Measurements from ENCODE around the gene KLRC4.
A peak's percentile ranks its signal among the peaks of the same experiment; 100 is the strongest.
"Not testable (repeated sequence)": the region's sequence is repeated elsewhere in the genome, so short reads cannot be mapped to it uniquely, and the experiment has no call there.

KLRC4 gene

GRCh38 chr12:10374624-10375018 lies 34.9 kb downstream of the KLRC4 start:
- no peaks in the 10 kb centered on the region for H3K27me3 ChIP-seq (ENCODE audit: insufficient read depth, poor library complexity, severe bottlenecking)
- no peak for DNase-seq (ENCODE audit: low spot score)
- no peak overlapping the region for H3K4me3 ChIP-seq (ENCODE audit: severe bottlenecking)
- peaks cover 12% of the 10 kb centered on the region for H3K4me1 ChIP-seq (ENCODE audit: insufficient read depth, poor library complexity, severe bottlenecking)
- no peak overlapping the region for H3K27ac ChIP-seq (ENCODE audit: poor library complexity, severe bottlenecking)
- no peak for ATAC-seq (ENCODE audit: low read depth)
- H3K36me3 ChIP-seq (ENCODE audit: low read depth) = no peaks in the 10 kb centered on the region
- TF ChIP-seq CTCF (IDR thresholded peaks at IDR 0.05; ENCODE audit: poor library complexity, severe bottlenecking) = no peak
- H3K9me3 ChIP-seq (ENCODE audit: severe bottlenecking) = no peaks in the 10 kb centered on the region

GRCh38 chr12:10372559-10372958 lies 37.0 kb downstream of the KLRC4 start:
- Histone ChIP-seq H3K27ac (ENCODE audit: poor library complexity, severe bottlenecking) (peak overlapping the region; percentile 21), H3K4me1 (ENCODE audit: insufficient read depth, poor library complexity, severe bottlenecking) (peaks cover 12% of the 10 kb centered on the region), H3K9me3 (ENCODE audit: severe bottlenecking) (no peaks in the 10 kb centered on the region), H3K36me3 (ENCODE audit: low read depth) (no peaks in the 10 kb centered on the region), H3K27me3 (ENCODE audit: insufficient read depth, poor library complexity, severe bottlenecking) (no peaks in the 10 kb centered on the region), H3K4me3 (ENCODE audit: severe bottlenecking) (no peak overlapping the region)
- no peak for ATAC-seq (ENCODE audit: low read depth)
- no peak for TF ChIP-seq CTCF (IDR thresholded peaks at IDR 0.05; ENCODE audit: poor library complexity, severe bottlenecking)
- no peak for DNase-seq (ENCODE audit: low spot score)

GRCh38 chr12:10371893-10372535 lies 37.5 kb downstream of the KLRC4 start:
- not testable (repeated sequence) for H3K9me3 ChIP-seq (ENCODE audit: severe bottlenecking); H3K4me3 ChIP-seq (ENCODE audit: severe bottlenecking); H3K27me3 ChIP-seq (ENCODE audit: insufficient read depth, poor library complexity, severe bottlenecking); ATAC-seq (ENCODE audit: low read depth); H3K36me3 ChIP-seq (ENCODE audit: low read depth); DNase-seq (ENCODE audit: low spot score)
- H3K4me1 ChIP-seq (ENCODE audit: insufficient read depth, poor library complexity, severe bottlenecking) = peaks cover 12% of the 10 kb centered on the region
- peak overlapping the region; percentile 21 for H3K27ac ChIP-seq (ENCODE audit: poor library complexity, severe bottlenecking)

- no peak for TF ChIP-seq CTCF (IDR thresholded peaks at IDR 0.05; ENCODE audit: poor library complexity, severe bottlenecking)
- no peak overlapping the region for H3K27ac ChIP-seq (ENCODE audit: poor library complexity, severe bottlenecking)
- peaks cover 16% of the 10 kb centered on the region for H3K4me1 ChIP-seq (ENCODE audit: insufficient read depth, poor library complexity, severe bottlenecking)
- no peak overlapping the region for H3K4me3 ChIP-seq (ENCODE audit: severe bottlenecking)
- DNase-seq (ENCODE audit: low spot score) (no peak), ATAC-seq (ENCODE audit: low read depth) (no peak)
- H3K27me3 ChIP-seq (ENCODE audit: insufficient read depth, poor library complexity, severe bottlenecking) = no peaks in the 10 kb centered on the region
- no peaks in the 10 kb centered on the region for H3K36me3 ChIP-seq (ENCODE audit: low read depth)
- no peaks in the 10 kb centered on the region for H3K9me3 ChIP-seq (ENCODE audit: severe bottlenecking)
Measured at GRCh38 chr12:10369557-10370415, 39.8 kb downstream of the KLRC4 start.

- no peak overlapping the region for H3K4me3 ChIP-seq (ENCODE audit: severe bottlenecking)
- H3K4me1 ChIP-seq (ENCODE audit: insufficient read depth, poor library complexity, severe bottlenecking) = peaks cover 16% of the 10 kb centered on the region
- no peaks in the 10 kb centered on the region for H3K9me3 ChIP-seq (ENCODE audit: severe bottlenecking)
- DNase-seq (ENCODE audit: low spot score) = no peak
- no peaks in the 10 kb centered on the region for H3K27me3 ChIP-seq (ENCODE audit: insufficient read depth, poor library complexity, severe bottlenecking)
- ATAC-seq (ENCODE audit: low read depth) = no peak
- TF ChIP-seq CTCF (IDR thresholded peaks at IDR 0.05; ENCODE audit: poor library complexity, severe bottlenecking) = no peak
- H3K36me3 ChIP-seq (ENCODE audit: low read depth) = no peaks in the 10 kb centered on the region
- H3K27ac ChIP-seq (ENCODE audit: poor library complexity, severe bottlenecking) = no peak overlapping the region
Measured at GRCh38 chr12:10368206-10369171, 41.1 kb downstream of the KLRC4 start.

GRCh38 chr12:10367714-10368113 lies 41.8 kb downstream of the KLRC4 start:
- not testable (repeated sequence) for DNase-seq (ENCODE audit: low spot score); H3K4me3 ChIP-seq (ENCODE audit: severe bottlenecking); H3K9me3 ChIP-seq (ENCODE audit: severe bottlenecking); H3K27me3 ChIP-seq (ENCODE audit: insufficient read depth, poor library complexity, severe bottlenecking); H3K27ac ChIP-seq (ENCODE audit: poor library complexity, severe bottlenecking); H3K36me3 ChIP-seq (ENCODE audit: low read depth); ATAC-seq (ENCODE audit: low read depth)
- H3K4me1 ChIP-seq (ENCODE audit: insufficient read depth, poor library complexity, severe bottlenecking) = peaks cover 16% of the 10 kb centered on the region
